GM19035 (cell line): ENCODE data around the gene CD200.

Experiments
- ATAC-seq: cut with Tn5 transposase; IDR thresholded peaks from one replicate; pipeline ENCODE4 v1.9.1; 2021; ENCODE audit not compliant: unreplicated experiment

CD200 gene

GRCh38 chr3:112333002-112333380 lies at the start of gene CD200:
CD200 (plus strand) TSS chr3:112333156; CDS start chr3:112333213, 57 bp downstream.
- peak; percentile 69 for ATAC-seq

- ATAC-seq: no peak
Measured at GRCh38 chr3:112289011-112289410, 43.9 kb upstream of the CD200 start.

- no peak for ATAC-seq
Measured at GRCh38 chr3:112293368-112294321, 39.3 kb upstream of the CD200 start, which contains the start of gene SLC9C1. SLC9C1 (minus strand) TSS chr3:112294216; CDS start chr3:112286791, 7,425 bp downstream.

GRCh38 chr3:112297714-112298113 lies 35.2 kb upstream of the CD200 start:
- ATAC-seq: no peak

- no peak for ATAC-seq
Measured at GRCh38 chr3:112298781-112299180, 34.2 kb upstream of the CD200 start.

- no peak for ATAC-seq
Measured at GRCh38 chr3:112302150-112302830, 30.7 kb upstream of the CD200 start.

- no peak for ATAC-seq
Measured at GRCh38 chr3:112302881-112303763, 29.8 kb upstream of the CD200 start.

- ATAC-seq: no peak
Measured at GRCh38 chr3:112303764-112304325, 29.1 kb upstream of the CD200 start.

- ATAC-seq: no peak
Measured at GRCh38 chr3:112304611-112305010, 28.3 kb upstream of the CD200 start.

GRCh38 chr3:112306825-112307224 lies 26.1 kb upstream of the CD200 start:
- ATAC-seq: no peak

- no peak for ATAC-seq
Measured at GRCh38 chr3:112307557-112307956, 25.4 kb upstream of the CD200 start.

- no peak for ATAC-seq
Measured at GRCh38 chr3:112308151-112308911, 24.6 kb upstream of the CD200 start.

- no peak for ATAC-seq
Measured at GRCh38 chr3:112314649-112315048, 18.3 kb upstream of the CD200 start.

GRCh38 chr3:112315791-112316190 lies 17.2 kb upstream of the CD200 start:
- ATAC-seq: no peak

- ATAC-seq: no peak
Measured at GRCh38 chr3:112319516-112320276, 13.3 kb upstream of the CD200 start.

GRCh38 chr3:112320691-112321090 lies 12.3 kb upstream of the CD200 start:
- ATAC-seq: no peak

GRCh38 chr3:112321867-112322652 lies 10.9 kb upstream of the CD200 start:
- no peak for ATAC-seq

- ATAC-seq: peak; percentile 98
Measured at GRCh38 chr3:112327371-112327951, 5.5 kb upstream of the CD200 start.
